Measurements from ENCODE around the gene MUTYH. TPM values are rescaled to one million over a fixed set of nuclear protein-coding genes. Genes with fewer than 3 reads are reported as not detected.

The MUTYH gene
- total RNA-seq, 4 donors from 2014 or later: 10.1 to 20.6 (median 11.0) TPM

GRCh38 chr1:45348966-45349677 lies 8.9 kb upstream of the MUTYH start:
- Histone ChIP-seq H3K9me3 (no peaks in the 10 kb centered on the region), H3K27me3 (no peaks in the 10 kb centered on the region), H3K27ac (peak overlapping the region; percentile 80 to 88 (median 86)), H3K4me1 (peaks cover 49 to 56% of the 10 kb centered on the region in 2 donors), H3K4me3 (no peak overlapping the region), H3K36me3 (peaks cover 0 to 12% of the 10 kb centered on the region in 2 donors)
- intact Hi-C loops (cut with DNase I; ENCODE audit: low total_unique reads) (loop anchor here (10.0 kb wide), 1 partner anchor 336 kb away; the partner anchor contains the start of genes GPBP1L1 and TMEM69), in situ Hi-C loops (cut with MboI; ENCODE audit: low sequenced_read_pairs in 4 of 4) (no loop called here)
- ATAC-seq: peak; percentile 82 to 84
- peak; percentile 78 to 91 for DNase-seq
- no peak for TF ChIP-seq POLR2A (IDR thresholded peaks at IDR 0.05)
- TF ChIP-seq, protein P1, sequence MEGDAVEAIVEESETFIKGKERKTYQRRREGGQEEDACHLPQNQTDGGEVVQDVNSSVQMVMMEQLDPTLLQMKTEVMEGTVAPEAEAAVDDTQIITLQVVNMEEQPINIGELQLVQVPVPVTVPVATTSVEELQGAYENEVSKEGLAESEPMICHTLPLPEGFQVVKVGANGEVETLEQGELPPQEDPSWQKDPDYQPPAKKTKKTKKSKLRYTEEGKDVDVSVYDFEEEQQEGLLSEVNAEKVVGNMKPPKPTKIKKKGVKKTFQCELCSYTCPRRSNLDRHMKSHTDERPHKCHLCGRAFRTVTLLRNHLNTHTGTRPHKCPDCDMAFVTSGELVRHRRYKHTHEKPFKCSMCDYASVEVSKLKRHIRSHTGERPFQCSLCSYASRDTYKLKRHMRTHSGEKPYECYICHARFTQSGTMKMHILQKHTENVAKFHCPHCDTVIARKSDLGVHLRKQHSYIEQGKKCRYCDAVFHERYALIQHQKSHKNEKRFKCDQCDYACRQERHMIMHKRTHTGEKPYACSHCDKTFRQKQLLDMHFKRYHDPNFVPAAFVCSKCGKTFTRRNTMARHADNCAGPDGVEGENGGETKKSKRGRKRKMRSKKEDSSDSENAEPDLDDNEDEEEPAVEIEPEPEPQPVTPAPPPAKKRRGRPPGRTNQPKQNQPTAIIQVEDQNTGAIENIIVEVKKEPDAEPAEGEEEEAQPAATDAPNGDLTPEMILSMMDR (IDR thresholded peaks at IDR 0.05 in 4 of 5, conservative IDR thresholded peaks at IDR 0.05 in 1 of 5): no peak

DNA sequence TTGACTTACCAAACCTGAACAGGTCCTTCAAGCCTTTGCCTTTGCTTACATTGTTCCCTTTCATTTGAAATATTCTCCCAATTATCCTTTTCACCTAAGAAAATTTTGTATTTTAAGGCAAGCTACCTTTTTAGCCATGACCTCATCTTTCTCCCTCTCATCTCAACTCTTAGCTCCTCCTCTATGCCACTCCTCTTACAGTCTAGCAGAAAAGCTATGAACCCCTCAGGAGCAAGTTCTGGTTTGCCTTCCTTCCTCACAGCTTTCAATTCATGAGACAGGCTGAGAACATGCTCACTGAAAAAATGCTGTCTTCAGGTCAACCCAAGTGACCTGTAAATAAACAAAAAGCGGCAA lies 8.3 kb upstream of the MUTYH start:
- TF ChIP-seq POLR2A (IDR thresholded peaks at IDR 0.05): no peak
- TF ChIP-seq, protein P1 (IDR thresholded peaks at IDR 0.05 in 4 of 5, conservative IDR thresholded peaks at IDR 0.05 in 1 of 5): no peak
- peaks cover 44 to 51% of the 10 kb centered on the region in 2 donors for H3K4me1 ChIP-seq
- no peak overlapping the region for H3K4me3 ChIP-seq
- ATAC-seq (peak; percentile 34 to 45), DNase-seq (no peak)
- H3K36me3 ChIP-seq: peaks cover 0 to 17% of the 10 kb centered on the region in 2 donors
- H3K9me3 ChIP-seq: no peaks in the 10 kb centered on the region
- peak overlapping the region; percentile 80 to 88 (median 86) for H3K27ac ChIP-seq
- intact Hi-C loops (cut with DNase I; ENCODE audit: low total_unique reads) (loop anchor here (10.0 kb wide), 1 partner anchor 336 kb away; the partner anchor contains the start of genes GPBP1L1 and TMEM69), in situ Hi-C loops (cut with MboI; ENCODE audit: low sequenced_read_pairs in 4 of 4) (no loop called here)
- H3K27me3 ChIP-seq: no peaks in the 10 kb centered on the region

GRCh38 chr1:45348020-45348419 lies 7.8 kb upstream of the MUTYH start:
- peak overlapping the region; percentile 80 to 88 (median 86) for H3K27ac ChIP-seq
- in situ Hi-C loops (cut with MboI; ENCODE audit: low sequenced_read_pairs in 4 of 4) (no loop called here), intact Hi-C loops (cut with DNase I; ENCODE audit: low total_unique reads) (loop anchor here (10.0 kb wide), 1 partner anchor 337 kb away; the partner anchor contains the start of genes GPBP1L1 and TMEM69)
- no peak overlapping the region for H3K4me3 ChIP-seq
- TF ChIP-seq POLR2A (IDR thresholded peaks at IDR 0.05): no peak
- TF ChIP-seq, protein P1 (IDR thresholded peaks at IDR 0.05 in 4 of 5, conservative IDR thresholded peaks at IDR 0.05 in 1 of 5): no peak
- no peaks in the 10 kb centered on the region for H3K9me3 ChIP-seq
- peaks cover 0 to 23% of the 10 kb centered on the region in 2 donors for H3K36me3 ChIP-seq
- ATAC-seq (peak in 1 of 2 donors; percentile 14), DNase-seq (no peak)
- peaks cover 38 to 46% of the 10 kb centered on the region in 2 donors for H3K4me1 ChIP-seq
- no peaks in the 10 kb centered on the region for H3K27me3 ChIP-seq

- Histone ChIP-seq H3K4me3 (no peak overlapping the region), H3K27ac (peak overlapping the region in 2 of 4 donors; percentile 86 to 87), H3K9me3 (no peaks in the 10 kb centered on the region), H3K4me1 (peaks cover 36 to 47% of the 10 kb centered on the region in 2 donors), H3K36me3 (peaks cover 0 to 38% of the 10 kb centered on the region in 2 donors), H3K27me3 (no peaks in the 10 kb centered on the region)
- TF ChIP-seq POLR2A (IDR thresholded peaks at IDR 0.05): no peak
- TF ChIP-seq, protein P1 (IDR thresholded peaks at IDR 0.05 in 4 of 5, conservative IDR thresholded peaks at IDR 0.05 in 1 of 5): no peak
- in situ Hi-C loops (cut with MboI; ENCODE audit: low sequenced_read_pairs in 4 of 4): no loop called here
- no peak for DNase-seq
- intact Hi-C loops (cut with DNase I; ENCODE audit: low total_unique reads): loop anchor here (10.0 kb wide), 1 partner anchor 338 kb away; the partner anchor contains the start of genes GPBP1L1 and TMEM69
- ATAC-seq: no peak
Measured at GRCh38 chr1:45346473-45346872, 6.2 kb upstream of the MUTYH start.
